ENCODE measurements around the gene UTP4. TPM values are rescaled to one million over a fixed set of nuclear protein-coding genes. Genes with fewer than 3 reads are reported as not detected.

The UTP4 gene
- total RNA-seq (ENCODE audit: unreplicated experiment) = 39.3 TPM
- long read RNA-seq, transcript UTP4-201 (17 exons, 2,322 nt) = major isoform, 11 of 18 reads
- long read RNA-seq, partial matches to known transcripts = 2 of 18 reads
- long read RNA-seq, other reads (novel, unspliced or antisense) = 3 of 18 reads

DNA sequence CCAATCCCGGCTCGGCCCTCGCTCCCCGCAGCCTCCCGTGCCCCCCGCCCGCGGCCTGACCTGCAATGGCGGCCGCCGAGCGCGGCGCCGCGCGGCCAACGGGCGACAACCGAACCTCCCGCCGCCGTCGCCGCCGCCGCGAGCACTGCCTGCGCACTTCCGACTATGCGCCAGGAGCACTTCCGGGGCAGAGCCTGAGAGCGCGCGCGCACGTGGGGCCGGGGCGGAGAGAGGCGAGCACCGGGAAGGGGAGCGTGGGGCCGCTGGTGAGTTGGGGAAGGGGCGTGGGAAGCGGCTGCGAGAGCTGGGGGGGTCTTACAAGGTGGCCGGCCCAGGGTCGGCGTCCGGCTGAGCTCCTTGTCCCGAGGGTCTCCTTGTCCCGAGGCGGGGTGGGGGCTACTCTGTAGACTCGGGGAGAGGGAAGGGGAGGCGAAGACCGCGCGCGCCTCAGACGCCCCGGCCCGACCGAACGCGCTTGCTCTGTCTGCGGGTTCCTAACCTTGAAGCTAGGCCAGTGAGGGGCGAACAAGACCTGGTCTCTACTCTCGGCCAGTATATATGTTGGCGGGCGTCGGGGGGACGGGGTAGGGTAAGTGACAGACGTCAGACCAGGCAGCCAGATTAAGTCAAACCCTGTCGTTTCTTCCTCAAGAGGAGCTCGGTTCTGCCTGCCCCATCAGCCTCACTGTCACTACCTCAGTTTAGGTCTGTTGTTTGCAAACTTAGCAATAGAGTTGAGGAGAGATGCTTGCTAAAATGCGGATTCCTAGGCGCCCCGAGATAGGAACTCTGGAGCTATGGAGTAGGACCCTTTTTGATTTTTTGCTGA lies at the start of gene UTP4, which contains the start of gene CHTF8:
Gene UTP4 (plus strand): TSS at position 226 of the 829 bp plus-strand sequence. CDS start 811 bp downstream, outside the sequence.
Gene CHTF8 (minus strand): TSS at position 165 of the 829 bp plus-strand sequence. CDS start 11,130 bp downstream, outside the sequence.
- Mint-ChIP-seq H3K36me3 (ENCODE audit: low read depth, unreplicated experiment) (peaks cover 9% of the 10 kb centered on the region), H3K27me3 (ENCODE audit: unreplicated experiment) (peaks cover 14% of the 10 kb centered on the region), H3K4me3 (ENCODE audit: unreplicated experiment) (peak within 1 kb of the TSS; percentile 100), H3K4me1 (ENCODE audit: unreplicated experiment) (peaks cover 28% of the 10 kb centered on the region), H3K27ac (ENCODE audit: unreplicated experiment) (peak within 1 kb of the TSS; percentile 99), H3K9me3 (ENCODE audit: unreplicated experiment) (no peaks in the 10 kb centered on the region)
- TF ChIP-seq, protein P1, sequence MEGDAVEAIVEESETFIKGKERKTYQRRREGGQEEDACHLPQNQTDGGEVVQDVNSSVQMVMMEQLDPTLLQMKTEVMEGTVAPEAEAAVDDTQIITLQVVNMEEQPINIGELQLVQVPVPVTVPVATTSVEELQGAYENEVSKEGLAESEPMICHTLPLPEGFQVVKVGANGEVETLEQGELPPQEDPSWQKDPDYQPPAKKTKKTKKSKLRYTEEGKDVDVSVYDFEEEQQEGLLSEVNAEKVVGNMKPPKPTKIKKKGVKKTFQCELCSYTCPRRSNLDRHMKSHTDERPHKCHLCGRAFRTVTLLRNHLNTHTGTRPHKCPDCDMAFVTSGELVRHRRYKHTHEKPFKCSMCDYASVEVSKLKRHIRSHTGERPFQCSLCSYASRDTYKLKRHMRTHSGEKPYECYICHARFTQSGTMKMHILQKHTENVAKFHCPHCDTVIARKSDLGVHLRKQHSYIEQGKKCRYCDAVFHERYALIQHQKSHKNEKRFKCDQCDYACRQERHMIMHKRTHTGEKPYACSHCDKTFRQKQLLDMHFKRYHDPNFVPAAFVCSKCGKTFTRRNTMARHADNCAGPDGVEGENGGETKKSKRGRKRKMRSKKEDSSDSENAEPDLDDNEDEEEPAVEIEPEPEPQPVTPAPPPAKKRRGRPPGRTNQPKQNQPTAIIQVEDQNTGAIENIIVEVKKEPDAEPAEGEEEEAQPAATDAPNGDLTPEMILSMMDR (IDR thresholded peaks at IDR 0.05; ENCODE audit: unreplicated experiment) = no peak
- peak; percentile 88 for DNase-seq (ENCODE audit: low spot score)

DNA sequence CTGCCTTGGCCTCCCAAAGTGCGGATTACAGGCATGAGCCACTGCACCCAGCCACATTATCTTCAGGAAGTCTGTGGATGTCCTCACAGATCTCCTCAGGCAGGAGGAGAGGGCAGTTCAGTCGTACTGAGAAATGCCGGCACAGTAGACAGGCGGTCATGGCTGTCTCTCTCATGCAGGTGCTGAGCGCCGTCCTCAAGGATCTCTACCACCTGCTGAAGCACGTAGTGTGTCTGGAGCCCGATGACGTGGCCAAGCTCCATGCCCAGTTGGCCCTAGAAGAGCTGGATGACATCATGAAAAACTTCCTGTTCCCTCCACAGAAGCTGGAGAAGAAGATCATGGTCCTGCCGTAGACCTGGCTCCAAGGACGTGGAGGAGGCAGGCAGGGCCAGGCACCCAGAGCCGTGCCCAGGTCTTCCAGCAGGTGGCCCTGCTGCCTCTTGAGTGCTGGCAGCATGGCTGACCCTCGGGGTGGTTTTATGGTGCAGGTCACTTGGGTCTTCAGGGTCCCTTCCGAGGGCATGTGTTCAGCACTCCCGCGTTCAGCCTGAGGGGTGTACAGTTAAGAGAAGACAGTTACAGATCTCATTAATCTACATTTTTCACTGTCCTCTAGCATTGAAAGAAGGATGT lies 49.0 kb upstream of the UTP4 start:
- H3K9me3 Mint-ChIP-seq (ENCODE audit: unreplicated experiment) = no peaks in the 10 kb centered on the region
- no peak overlapping the region for H3K27ac Mint-ChIP-seq (ENCODE audit: unreplicated experiment)
- H3K27me3 Mint-ChIP-seq (ENCODE audit: unreplicated experiment) = peaks cover 7% of the 10 kb centered on the region
- H3K4me3 Mint-ChIP-seq (ENCODE audit: unreplicated experiment) = no peak overlapping the region
- no peaks in the 10 kb centered on the region for H3K36me3 Mint-ChIP-seq (ENCODE audit: low read depth, unreplicated experiment)
- peaks cover 13% of the 10 kb centered on the region for H3K4me1 Mint-ChIP-seq (ENCODE audit: unreplicated experiment)
- DNase-seq (ENCODE audit: low spot score) = no peak
- TF ChIP-seq, protein P1 (IDR thresholded peaks at IDR 0.05; ENCODE audit: unreplicated experiment) = no peak

- TF ChIP-seq, protein P1 (IDR thresholded peaks at IDR 0.05; ENCODE audit: unreplicated experiment) = no peak
- no peaks in the 10 kb centered on the region for H3K36me3 Mint-ChIP-seq (ENCODE audit: low read depth, unreplicated experiment)
- no peak overlapping the region for H3K4me3 Mint-ChIP-seq (ENCODE audit: unreplicated experiment)
- H3K4me1 Mint-ChIP-seq (ENCODE audit: unreplicated experiment) = peaks cover 16% of the 10 kb centered on the region
- no peak overlapping the region for H3K27ac Mint-ChIP-seq (ENCODE audit: unreplicated experiment)
- DNase-seq (ENCODE audit: low spot score) = no peak
- no peaks in the 10 kb centered on the region for H3K9me3 Mint-ChIP-seq (ENCODE audit: unreplicated experiment)
- peaks cover 8% of the 10 kb centered on the region for H3K27me3 Mint-ChIP-seq (ENCODE audit: unreplicated experiment)
Measured at GRCh38 chr16:69084289-69084688, 48.2 kb upstream of the UTP4 start.

DNA sequence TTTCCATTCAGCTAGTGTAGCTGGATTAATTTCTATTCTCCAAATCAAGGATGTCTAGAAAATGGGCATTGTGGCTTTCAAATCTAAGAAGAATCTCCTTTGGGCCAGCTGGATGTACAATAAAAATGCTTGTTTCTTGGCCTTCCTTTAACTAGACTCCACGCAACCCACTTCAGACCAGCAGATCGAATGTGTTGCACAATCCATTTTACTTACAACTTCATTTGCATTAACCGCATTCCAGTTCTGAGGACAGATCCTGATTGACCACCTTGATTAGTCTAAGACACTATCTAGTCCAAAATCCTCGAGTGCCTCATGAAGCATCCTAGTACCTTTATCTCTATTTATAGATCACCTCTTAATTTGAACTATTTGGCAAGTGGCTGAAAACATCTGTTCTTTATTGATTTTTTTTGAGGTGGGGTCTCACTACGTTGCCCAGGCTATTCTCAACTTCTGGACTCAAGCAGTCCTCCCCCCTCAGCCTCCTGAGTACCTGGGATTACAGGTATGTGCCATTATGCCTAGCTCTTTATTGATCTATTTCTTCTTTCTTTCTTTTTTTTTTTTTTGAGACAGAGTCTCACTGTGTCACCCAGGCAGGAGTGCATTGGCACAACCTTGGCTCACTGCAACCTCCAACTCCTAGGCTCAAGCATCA lies 47.3 kb upstream of the UTP4 start:
- Mint-ChIP-seq H3K9me3 (ENCODE audit: unreplicated experiment) (no peaks in the 10 kb centered on the region), H3K27ac (ENCODE audit: unreplicated experiment) (no peak overlapping the region), H3K4me1 (ENCODE audit: unreplicated experiment) (peaks cover 21% of the 10 kb centered on the region), H3K27me3 (ENCODE audit: unreplicated experiment) (peaks cover 8% of the 10 kb centered on the region), H3K4me3 (ENCODE audit: unreplicated experiment) (no peak overlapping the region), H3K36me3 (ENCODE audit: low read depth, unreplicated experiment) (no peaks in the 10 kb centered on the region)
- DNase-seq (ENCODE audit: low spot score) = no peak
- TF ChIP-seq, protein P1 (IDR thresholded peaks at IDR 0.05; ENCODE audit: unreplicated experiment) = no peak

All from endothelial cell (in vitro differentiated cells).